H1 (cell line): ENCODE data around the gene ADGRL2. TPM values are rescaled to one million over a fixed set of nuclear protein-coding genes. Genes with fewer than 3 reads are reported as not detected.

Source experiments
- CHD1 ChIP-seq: IDR thresholded peaks from 2 replicates; pipeline ENCODE4 v1.6.1; 2012; ENCODE audit warnings: low read depth, low read length, improper control_type of control experiment
- CHD7 ChIP-seq: fragments of 300-600 bp; sonication (generic); IDR thresholded peaks from 2 replicates; pipeline ENCODE4 v1.7.1; 2012; ENCODE audit warnings: low read length, moderate library complexity, mild to moderate bottlenecking, inconsistent platforms; ENCODE audit not compliant: insufficient replicate concordance
- SIX5 ChIP-seq: IDR thresholded peaks from 2 replicates; pipeline ENCODE4 v1.6.1; 2011; ENCODE audit warnings: mild to moderate bottlenecking, low read depth, low read length
- SP4 ChIP-seq: IDR thresholded peaks from 2 replicates; pipeline ENCODE4 v1.6.1; 2012; ENCODE audit warnings: low read length, inconsistent platforms
- TEAD4 ChIP-seq: IDR thresholded peaks from 2 replicates; pipeline ENCODE4 v1.6.1; 2012; ENCODE audit warnings: low read depth, low read length, inconsistent platforms, mixed read lengths
- ZNF274 ChIP-seq: IDR thresholded peaks from 2 replicates; pipeline ENCODE4 v1.7.0; 2012; ENCODE audit warnings: low read length, borderline replicate concordance; ENCODE audit errors: extremely low read depth
- polyA plus RNA-seq, 7 experiments: library from polyadenylated mRNA; depleted of rRNA in 3 of 7; stranded (reverse) in 5 of 7; unstranded in 2 of 7; fragments of >200 nt in 5 of 7; fragments of 200-250 nt in 2 of 7; gene quantifications; 1 replicate in 5 of 7; 2 replicates in 1 of 7; 4 replicates in 1 of 7; pipeline versions ENCODE4 v1.2.1 to v1.2.3, GENCODE V29; 2011 to 2013; ENCODE audit warnings: missing spikeins in 2 of 7, mixed read lengths in 2 of 7
- total RNA-seq: library from RNA; stranded (reverse); fragmentation: NEBNext Ultra II Directional; extraction: Animal tissue kit (Norgen Biotek cat#: 25700); gene quantifications from 2 replicates; pipeline ENCODE4 v1.2.1, GENCODE V29; 2021

The ADGRL2 gene
- total and polyA plus RNA-seq, 2 of the 8 experiments (the other 6 are each of a cell fraction or from before 2014, with no cell fraction given): 113 to 124 TPM

GRCh38 chr1:81976539-81976938 is 175.8 kb downstream of the ADGRL2 start (continued):
- TF ChIP-seq ZNF274 (no peak), CHD1 (no peak), TEAD4 (no peak), SP4 (no peak), SIX5 (no peak), CHD7 (no peak)
